ENCODE results near the gene PDE4D. TPM values are rescaled to one million over a fixed set of nuclear protein-coding genes. Genes with fewer than 3 reads are reported as not detected.

PDE4D gene
- total and polyA plus RNA-seq, 10 of the 15 experiments (the other 5 are each of a cell fraction or from before 2014, with no cell fraction given), result 0.87 to 4.1 (median 2.2) TPM

- H3K4me2 ChIP-seq (ENCODE audit: control insufficient read depth, insufficient read depth), result no peak overlapping the region
- ChIA-PET POLR2A (no interaction called here), CTCF (no interaction called here), RAD21 (ENCODE audit: unreplicated experiment) (no interaction called here), SMC1A (ENCODE audit: uncharacterized antibody, unreplicated experiment) (no interaction called here)
- no peaks in the 10 kb centered on the region for H4K20me1 ChIP-seq (ENCODE audit: control insufficient read depth, insufficient read depth)
- H3K27ac ChIP-seq (ENCODE audit: control insufficient read depth, insufficient read depth), result no peak overlapping the region
- no peak overlapping the region for H3K4me3 ChIP-seq
- no peaks in the 10 kb centered on the region for H3K36me3 ChIP-seq (ENCODE audit: control insufficient read depth in 2 of 2, insufficient read depth in 2 of 2, low read length in 1 of 2)
- no peaks in the 10 kb centered on the region for H3K79me2 ChIP-seq (ENCODE audit: control insufficient read depth, insufficient read depth, low read length)
- FAIRE-seq, result no peak
- BruUV-seq (replicated peaks), result no TSS peak
- no peak overlapping the region for H3K9ac ChIP-seq (ENCODE audit: control insufficient read depth, insufficient read depth, low read length)
- ATAC-seq, result no peak
- no peak for DNase-seq (ENCODE audit: low read depth, low spot score)
- no peak for TF ChIP-seq SREBF2 (IDR thresholded peaks at IDR 0.05; ENCODE audit: low read length)
- TF ChIP-seq EGR1 (IDR thresholded peaks at IDR 0.05; ENCODE audit: borderline replicate concordance in 1 of 2, low read depth in 2 of 2, low read length in 2 of 2), result no peak
- no peak for TF ChIP-seq IRF4 (IDR thresholded peaks at IDR 0.05; ENCODE audit: low read depth, low read length)
- no peak for TF ChIP-seq ZNF24 (IDR thresholded peaks at IDR 0.05)
- TF ChIP-seq SKIL (IDR thresholded peaks at IDR 0.05; ENCODE audit: low read depth, poor library complexity, severe bottlenecking), result no peak
- TF ChIP-seq, protein P1, sequence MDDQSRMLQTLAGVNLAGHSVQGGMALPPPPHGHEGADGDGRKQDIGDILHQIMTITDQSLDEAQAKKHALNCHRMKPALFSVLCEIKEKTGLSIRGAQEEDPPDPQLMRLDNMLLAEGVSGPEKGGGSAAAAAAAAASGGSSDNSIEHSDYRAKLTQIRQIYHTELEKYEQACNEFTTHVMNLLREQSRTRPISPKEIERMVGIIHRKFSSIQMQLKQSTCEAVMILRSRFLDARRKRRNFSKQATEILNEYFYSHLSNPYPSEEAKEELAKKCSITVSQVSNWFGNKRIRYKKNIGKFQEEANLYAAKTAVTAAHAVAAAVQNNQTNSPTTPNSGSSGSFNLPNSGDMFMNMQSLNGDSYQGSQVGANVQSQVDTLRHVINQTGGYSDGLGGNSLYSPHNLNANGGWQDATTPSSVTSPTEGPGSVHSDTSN (IDR thresholded peaks at IDR 0.05; ENCODE audit: insufficient replicate concordance, low read depth, low read length), result no peak
- no peak for TF ChIP-seq MAX (IDR thresholded peaks at IDR 0.05; ENCODE audit: low read depth, low read length)
- TF ChIP-seq NFXL1 (IDR thresholded peaks at IDR 0.05; ENCODE audit: borderline replicate concordance), result no peak
- no peak for TF ChIP-seq FOXK2 (IDR thresholded peaks at IDR 0.05)
- TF ChIP-seq, protein P2, sequence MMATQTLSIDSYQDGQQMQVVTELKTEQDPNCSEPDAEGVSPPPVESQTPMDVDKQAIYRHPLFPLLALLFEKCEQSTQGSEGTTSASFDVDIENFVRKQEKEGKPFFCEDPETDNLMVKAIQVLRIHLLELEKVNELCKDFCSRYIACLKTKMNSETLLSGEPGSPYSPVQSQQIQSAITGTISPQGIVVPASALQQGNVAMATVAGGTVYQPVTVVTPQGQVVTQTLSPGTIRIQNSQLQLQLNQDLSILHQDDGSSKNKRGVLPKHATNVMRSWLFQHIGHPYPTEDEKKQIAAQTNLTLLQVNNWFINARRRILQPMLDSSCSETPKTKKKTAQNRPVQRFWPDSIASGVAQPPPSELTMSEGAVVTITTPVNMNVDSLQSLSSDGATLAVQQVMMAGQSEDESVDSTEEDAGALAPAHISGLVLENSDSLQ (IDR thresholded peaks at IDR 0.05), result no peak
- TF ChIP-seq RUNX3 (IDR thresholded peaks at IDR 0.05; ENCODE audit: low read length), result no peak
- TF ChIP-seq IKZF2 (IDR thresholded peaks at IDR 0.05), result no peak
- TF ChIP-seq CREB1 (IDR thresholded peaks at IDR 0.05; ENCODE audit: low read depth), result no peak
- TF ChIP-seq RB1 (IDR thresholded peaks at IDR 0.05; ENCODE audit: borderline replicate concordance), result no peak
- H3K9me3 ChIP-seq (replicated peaks; ENCODE audit: control insufficient read depth, insufficient read depth, low read length), result no peaks in the 10 kb centered on the region
- no peaks in the 10 kb centered on the region for H3K4me1 ChIP-seq (ENCODE audit: control insufficient read depth, insufficient read depth, low read length)
- intact Hi-C loops (cut with micrococcal nuclease; ENCODE audit: unreplicated experiment), result no loop called here
- no peak overlapping the region for H2AFZ ChIP-seq (ENCODE audit: control insufficient read depth, low read depth, low read length)
- 82% methylated on average over 1 of the region's 1 CpG for WGBS (ENCODE audit: insufficient coverage, insufficient replicate concordance, low lambda C conversion rate, missing lambda C conversion rate)
- in situ Hi-C loops (cut with MboI), result no loop called here
- no peaks in the 10 kb centered on the region for H3K27me3 ChIP-seq (replicated peaks in 1 of 2; ENCODE audit: control insufficient read depth in 2 of 2, insufficient read depth in 2 of 2, low read length in 1 of 2)
Measured at GRCh38 chr5:59731809-59732208, 161.7 kb downstream of the PDE4D start.

Measured in GM12878 (cell line).